GM21825 (cell line): Measurements from ENCODE around the gene BRSK2.
"Not testable (repeated sequence)": the region's sequence is repeated elsewhere in the genome, so short reads cannot be mapped to it uniquely, and the experiment has no call there.

Experiments
- ATAC-seq: cut with Tn5 transposase; IDR thresholded peaks from one replicate; pipeline ENCODE4 v1.9.1; 2021; ENCODE audit warnings: mild to moderate bottlenecking, moderate library complexity; ENCODE audit not compliant: unreplicated experiment

BRSK2 gene

GRCh38 chr11:1389932-1390568 lies at the start of gene BRSK2:
Gene BRSK2, plus strand, starts transcription at chr11:1389934. Its CDS starts 351 bp downstream, at chr11:1390285.
- no peak for ATAC-seq

- no peak for ATAC-seq
Observed at GRCh38 chr11:1340111-1340510, 49.6 kb upstream of the BRSK2 start.

- not testable (repeated sequence) for ATAC-seq
Observed at GRCh38 chr11:1341226-1341625, 48.5 kb upstream of the BRSK2 start.

GRCh38 chr11:1341928-1342524 lies 47.7 kb upstream of the BRSK2 start:
- ATAC-seq = no peak

GRCh38 chr11:1342946-1343345 lies 46.8 kb upstream of the BRSK2 start:
- no peak for ATAC-seq

GRCh38 chr11:1343391-1344055 lies 46.2 kb upstream of the BRSK2 start:
- no peak for ATAC-seq

GRCh38 chr11:1344056-1344635 lies 45.6 kb upstream of the BRSK2 start:
- ATAC-seq = no peak

GRCh38 chr11:1345737-1346513 lies 43.8 kb upstream of the BRSK2 start:
- no peak for ATAC-seq

GRCh38 chr11:1346669-1347390 lies 42.9 kb upstream of the BRSK2 start:
- ATAC-seq = no peak

- not testable (repeated sequence) for ATAC-seq
Observed at GRCh38 chr11:1347411-1347999, 42.2 kb upstream of the BRSK2 start.

- ATAC-seq = no peak
Observed at GRCh38 chr11:1348146-1348795, 41.5 kb upstream of the BRSK2 start.

GRCh38 chr11:1348796-1349326 lies 40.9 kb upstream of the BRSK2 start:
- no peak for ATAC-seq

GRCh38 chr11:1349327-1350041 lies 40.2 kb upstream of the BRSK2 start:
- ATAC-seq = no peak

- no peak for ATAC-seq
Observed at GRCh38 chr11:1350086-1350725, 39.5 kb upstream of the BRSK2 start.

GRCh38 chr11:1351278-1351937 lies 38.3 kb upstream of the BRSK2 start:
- ATAC-seq = no peak

- no peak for ATAC-seq
Observed at GRCh38 chr11:1352696-1353382, 36.9 kb upstream of the BRSK2 start.
